HG03039 (cell line): ENCODE measurements around the gene ECHS1.

Experiments used
- ATAC-seq: cut with Tn5 transposase; IDR thresholded peaks from one replicate; pipeline ENCODE4 v1.9.1; 2021; ENCODE audit warnings: mild to moderate bottlenecking, moderate library complexity; ENCODE audit not compliant: unreplicated experiment

The ECHS1 gene

DNA sequence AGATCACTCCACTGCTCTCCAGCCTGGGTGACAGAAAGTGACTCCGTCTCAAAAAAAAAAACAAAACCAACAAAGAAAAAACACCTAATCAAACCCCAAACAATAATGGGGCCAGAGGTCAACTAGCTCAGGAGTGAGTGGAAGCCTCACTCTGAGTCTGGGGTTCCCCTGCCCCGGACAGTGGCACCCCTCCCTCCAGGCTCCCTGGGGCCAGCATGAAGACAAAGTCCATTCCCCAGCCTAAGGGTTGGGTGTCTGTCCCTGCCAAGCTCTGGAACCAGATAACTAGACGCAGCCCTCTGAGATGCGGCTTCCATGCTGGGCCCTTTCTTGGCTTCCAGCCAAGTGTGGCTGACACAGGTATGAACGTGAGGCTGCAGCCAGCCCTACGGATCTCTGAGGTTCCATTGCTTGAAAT, 13.6 kb downstream of the ECHS1 start:
- no peak for ATAC-seq

DNA sequence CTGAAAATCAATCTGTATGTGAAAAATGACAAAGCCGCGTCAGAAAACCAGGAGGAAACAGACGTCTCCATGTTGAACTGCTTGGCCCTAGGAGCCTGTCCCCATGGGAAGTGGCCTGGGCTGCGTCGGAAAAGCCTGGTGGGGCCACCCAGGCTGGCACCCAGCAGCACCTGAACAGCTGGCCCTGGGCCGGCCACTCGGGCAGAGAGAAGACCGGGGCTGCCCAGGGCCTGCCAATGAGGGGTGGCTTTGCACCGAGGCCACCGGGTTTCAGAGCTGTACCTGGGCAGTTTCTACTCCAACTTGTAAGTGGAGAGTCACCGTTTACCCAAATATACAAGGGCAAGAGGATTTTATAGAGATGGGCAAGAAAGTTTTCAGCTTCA, 14.2 kb downstream of the ECHS1 start:
- no peak for ATAC-seq

GRCh38 chr10:133358162-133358924, 14.8 kb downstream of the ECHS1 start:
- ATAC-seq: no peak

DNA sequence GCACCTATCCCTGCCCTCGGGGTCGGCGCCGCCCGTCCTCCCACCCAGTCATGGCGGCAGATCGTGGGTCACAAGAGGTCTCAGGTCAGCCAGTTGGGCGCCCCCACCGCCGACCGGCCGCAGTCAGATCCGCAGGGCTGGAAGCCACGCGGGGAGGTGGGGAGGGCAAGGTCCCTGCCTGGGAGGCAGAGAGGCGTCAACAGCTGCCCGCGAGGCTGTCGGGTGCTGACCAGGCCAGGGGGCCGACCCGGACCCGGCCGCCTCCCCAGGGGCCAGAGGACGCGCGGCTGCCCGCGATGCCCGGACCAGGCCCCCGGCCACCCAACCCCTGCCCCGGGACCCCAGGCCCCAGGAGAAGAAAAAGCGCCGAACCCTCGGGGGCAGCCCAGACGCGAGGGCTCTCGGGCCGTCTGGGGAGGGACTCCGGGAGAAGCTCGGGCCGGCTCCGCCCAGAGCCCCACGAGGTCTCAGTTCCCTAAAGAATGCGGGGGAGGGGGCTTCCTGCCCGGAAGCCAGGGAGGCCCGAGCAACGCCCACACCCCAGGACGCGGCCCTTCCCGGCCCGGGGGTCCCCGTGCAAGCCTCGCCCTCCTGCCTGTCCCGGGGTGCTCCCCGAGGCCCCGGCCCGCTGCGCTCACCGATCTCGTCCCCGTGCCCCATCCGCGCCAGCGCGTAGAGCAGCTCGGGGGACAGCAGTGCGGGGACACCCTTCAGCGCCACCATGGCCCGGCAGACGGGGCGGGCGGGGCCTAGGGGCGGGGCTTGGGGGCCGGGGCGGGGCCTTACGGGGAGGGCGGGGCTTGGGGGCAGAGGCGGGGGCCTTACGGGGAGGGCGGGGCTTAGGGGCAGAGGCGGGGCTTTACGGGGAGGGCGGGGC, 15.6 kb downstream of the ECHS1 start, which contains the start of gene FUOM:
TSS of gene FUOM (minus strand) at position 735 of the 877 bp plus-strand sequence. CDS start at position 723, 12 bp downstream.
- ATAC-seq: peak; percentile 60

DNA sequence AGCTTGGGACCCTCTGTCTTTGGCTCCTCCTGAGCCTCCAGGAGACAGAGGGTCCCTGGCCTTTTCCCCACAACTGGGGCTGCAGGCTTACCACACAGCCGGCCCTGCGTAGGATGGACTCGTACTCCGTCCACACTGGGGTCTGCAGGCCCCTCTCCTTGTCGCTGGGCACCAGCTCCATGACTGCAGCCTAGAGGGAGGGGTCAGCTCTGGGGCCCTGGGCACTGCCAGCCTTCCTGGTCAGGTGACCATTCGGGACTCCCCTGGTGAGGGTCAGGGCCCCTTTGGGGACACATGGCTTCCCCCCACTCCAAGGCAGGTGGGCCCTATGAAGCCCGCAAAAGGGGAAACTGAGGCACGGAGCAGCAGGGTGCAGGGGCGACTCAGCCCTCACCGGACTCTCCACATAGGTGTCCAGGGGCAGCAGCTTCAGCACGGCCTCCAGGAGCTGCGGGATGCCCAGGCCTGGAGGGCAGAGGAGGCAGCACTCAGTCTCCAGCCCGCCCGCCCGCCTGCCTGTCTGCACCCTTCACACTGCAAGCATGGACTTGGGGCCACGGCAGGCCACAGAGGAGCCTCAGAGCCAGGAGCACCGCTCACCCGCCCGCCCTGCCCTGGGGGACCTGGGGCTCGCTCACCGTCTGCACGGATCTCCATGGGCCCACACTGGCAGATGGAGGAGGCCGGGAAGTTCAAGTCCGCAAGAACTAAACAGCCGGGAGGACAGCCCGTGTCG, 16.4 kb downstream of the ECHS1 start:
- no peak for ATAC-seq

GRCh38 chr10:133355991-133356390, 17.2 kb downstream of the ECHS1 start:
- ATAC-seq: no peak

DNA sequence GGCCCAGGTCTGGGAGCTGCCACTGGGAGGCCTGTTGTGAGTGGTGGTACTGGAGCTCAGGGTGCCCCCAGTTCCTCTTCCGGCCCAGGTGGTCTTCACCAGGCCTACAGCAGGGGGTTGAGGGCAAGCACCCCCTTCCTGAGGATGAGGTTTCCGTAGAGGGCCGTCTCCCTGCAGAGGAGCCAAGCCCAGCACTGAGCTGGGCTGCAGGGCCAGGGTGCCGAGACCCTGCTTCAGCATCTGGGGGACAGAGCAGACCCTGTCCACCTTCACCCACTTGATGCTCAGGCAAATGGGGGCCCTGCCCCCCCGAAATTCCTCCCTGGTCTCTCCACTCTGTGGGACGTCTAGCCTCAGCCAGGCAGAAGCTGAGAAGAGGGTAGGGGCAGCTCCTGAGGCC, 17.9 kb downstream of the ECHS1 start:
- ATAC-seq: no peak

DNA sequence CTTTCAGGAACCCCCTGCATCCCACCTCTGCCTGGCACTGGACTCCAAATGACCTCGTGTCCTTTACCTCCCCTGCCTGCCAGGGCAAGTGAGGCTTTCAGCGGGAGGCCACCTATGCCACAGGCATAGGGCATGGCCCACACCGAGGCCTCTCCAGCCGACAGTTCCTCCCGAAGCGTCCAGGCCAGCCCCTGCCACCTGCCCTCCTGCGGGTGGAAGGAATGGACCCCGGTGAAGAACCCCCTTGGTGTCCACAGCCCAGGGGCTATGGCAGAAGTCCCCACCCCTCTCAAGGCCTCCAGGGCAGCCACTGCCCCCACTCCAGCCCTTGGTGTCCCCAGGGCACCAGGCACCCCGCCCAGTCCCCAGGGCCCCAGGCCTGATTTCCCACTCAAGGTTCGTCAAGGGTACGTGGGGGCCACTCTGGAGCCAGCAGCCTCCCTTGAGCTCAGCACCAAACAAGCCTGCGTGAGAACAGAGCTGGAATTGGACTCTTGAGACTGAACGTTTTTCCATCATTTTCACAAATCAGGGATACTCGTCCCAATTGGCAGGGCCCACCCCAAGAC, 18.4 kb downstream of the ECHS1 start:
- ATAC-seq: no peak

DNA sequence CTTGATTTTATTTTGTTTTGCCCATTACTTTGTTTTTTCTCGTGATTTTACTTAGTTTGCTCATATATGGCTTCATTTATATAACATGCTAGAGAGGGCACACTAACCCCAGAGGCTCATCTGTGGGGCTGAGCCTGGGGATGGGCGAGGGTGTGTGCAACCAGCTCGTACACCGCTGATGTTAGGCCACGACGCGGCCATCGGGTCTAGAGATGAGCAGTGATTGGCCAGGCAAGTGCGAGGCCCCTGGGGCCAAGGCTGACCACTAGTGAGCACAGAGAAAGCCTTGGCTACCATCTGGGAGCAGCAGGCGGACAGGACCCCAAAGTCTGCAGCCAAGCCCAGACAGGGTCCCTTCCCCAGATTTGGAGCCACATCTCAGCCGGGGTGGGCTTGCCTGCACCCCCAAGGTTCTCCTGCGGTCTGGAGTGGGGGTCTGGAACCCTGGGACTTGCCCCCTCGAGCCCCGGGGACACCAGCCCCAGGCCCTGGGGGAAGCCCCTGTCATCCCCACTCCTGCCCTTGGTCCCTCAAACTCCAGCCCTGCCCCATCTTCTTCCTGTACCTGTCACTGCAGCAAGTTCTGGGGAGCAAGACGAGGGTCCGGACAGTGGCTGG, 19.1 kb downstream of the ECHS1 start:
- no peak for ATAC-seq

GRCh38 chr10:133353202-133353959, 19.8 kb downstream of the ECHS1 start:
- ATAC-seq: no peak

- no peak for ATAC-seq
Observed at GRCh38 chr10:133351408-133352318, 21.5 kb downstream of the ECHS1 start.

- ATAC-seq: no peak
Observed at GRCh38 chr10:133350950-133351329, 22.2 kb downstream of the ECHS1 start.

- ATAC-seq: no peak
Observed at GRCh38 chr10:133350283-133350949, 22.7 kb downstream of the ECHS1 start.

DNA sequence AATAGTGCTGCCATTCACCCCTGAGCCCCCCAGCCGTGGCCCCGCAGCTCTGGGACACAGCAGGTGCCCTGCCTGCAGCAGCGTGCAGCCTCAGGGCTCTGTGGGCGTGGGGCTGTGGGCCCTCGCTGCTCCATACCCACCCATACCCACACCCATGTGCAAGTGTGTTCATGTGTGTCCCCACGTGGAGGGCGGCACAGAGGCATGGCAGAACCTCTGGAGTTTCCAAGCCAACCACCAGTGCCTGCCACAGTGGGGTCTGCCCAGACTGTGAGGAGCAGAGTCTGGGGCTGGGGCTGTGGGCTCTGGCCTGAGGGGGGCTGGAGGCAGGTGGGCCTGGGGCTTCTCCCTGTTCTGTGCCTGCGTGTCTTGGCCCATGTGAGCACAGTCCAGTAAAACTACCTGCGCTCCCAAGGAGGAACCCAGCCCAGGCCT, 23.6 kb downstream of the ECHS1 start:
- no peak for ATAC-seq

- ATAC-seq: no peak
Observed at GRCh38 chr10:133349160-133349568, 24.0 kb downstream of the ECHS1 start.

DNA sequence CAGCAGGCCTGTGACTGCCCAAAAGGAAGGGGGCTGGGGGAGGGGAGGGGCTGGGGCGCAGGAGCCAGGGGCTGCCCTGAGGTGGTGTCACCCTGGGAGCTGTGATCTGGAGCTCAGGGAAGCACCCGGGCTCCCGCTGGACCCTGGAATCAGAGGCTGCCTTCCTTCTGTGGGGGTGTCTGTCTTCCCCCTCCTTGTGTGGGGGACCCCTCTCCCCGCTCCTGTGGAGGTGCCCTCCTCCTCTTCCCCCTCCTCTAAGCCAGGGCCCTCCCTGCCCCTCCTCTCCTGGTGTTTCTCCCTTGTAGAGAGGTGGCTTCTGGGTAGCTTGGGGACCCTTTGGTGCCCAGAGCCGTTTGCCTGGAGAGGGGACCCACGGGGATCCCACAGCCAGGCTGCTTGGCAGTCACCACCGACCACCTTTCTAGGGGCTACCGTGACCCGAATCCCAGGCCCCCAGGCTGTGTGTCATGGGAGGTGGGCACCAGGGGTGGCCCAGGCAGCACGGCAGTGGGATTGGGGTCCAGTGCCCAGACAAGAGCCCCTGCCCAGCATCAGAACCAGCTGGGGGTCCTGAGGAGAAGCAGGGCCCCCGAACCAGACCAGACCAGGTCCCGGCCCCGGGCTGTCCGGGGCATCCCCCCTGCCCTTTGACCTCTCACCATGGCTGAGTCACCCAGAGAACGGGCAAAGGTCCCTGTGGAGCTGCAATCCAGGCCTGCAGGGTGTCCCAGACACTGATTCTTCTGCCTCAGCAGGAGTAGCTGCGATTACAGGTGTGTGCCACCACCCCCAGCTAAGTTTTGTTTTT, 25.2 kb downstream of the ECHS1 start:
- ATAC-seq: no peak

- ATAC-seq: no peak
Observed at GRCh38 chr10:133346413-133346812, 26.7 kb downstream of the ECHS1 start.
